A549 treated with dexamethasone at 1 μM for 4 hours (cell line): ENCODE data around the gene C1QTNF9B. TPM values are rescaled to one million over a fixed set of nuclear protein-coding genes. Genes with fewer than 3 reads are reported as not detected.

Source experiments
- total RNA-seq: library from RNA; stranded (reverse); fragments of 200-300 nt; extraction: Qiagen RNA extraction; gene quantifications from 5 replicates; pipeline ENCODE4 v1.2.3, GENCODE V29; 2022

The C1QTNF9B gene
- not detected in 5 replicates for total RNA-seq

GRCh38 chr13:23897452-23897919, at the start of gene C1QTNF9B:
Gene C1QTNF9B, minus strand, starts transcription at chr13:23897502.

GRCh38 chr13:23888658-23889614, 8.4 kb downstream of the C1QTNF9B start, which contains the start of gene MIPEP:
Gene MIPEP, minus strand, starts transcription at chr13:23889400. Its CDS starts 80 bp downstream, at chr13:23889320.

Other genes with a start within 250 kb of the C1QTNF9B start
- gene MIPEP, start 8.1 kb downstream of the C1QTNF9B start, total RNA-seq, result 18.7 to 29.4 TPM (median 25.5 TPM) in 5 replicates